ENCODE measurements around the gene NUBP1. TPM values are rescaled to one million over a fixed set of nuclear protein-coding genes. Genes with fewer than 3 reads are reported as not detected.

The NUBP1 gene
- total RNA-seq, 1 experiment from 2014 or later, result 34.3 TPM

- ChIA-PET POLR2A (ENCODE audit: unreplicated experiment) (no interaction called here), CTCF (no interaction called here)
- Histone ChIP-seq H3K4me2 (ENCODE audit: low read length) (no peak overlapping the region), H3K36me3 (ENCODE audit: low read depth, low read length) (no peaks in the 10 kb centered on the region), H3K27ac (ENCODE audit: low read length) (no peak overlapping the region), H3K9me2 (replicated peaks; ENCODE audit: low read length) (no peaks in the 10 kb centered on the region), H3K4me1 (ENCODE audit: insufficient read depth, low read length) (no peaks in the 10 kb centered on the region), H3K27me3 (ENCODE audit: low read length) (no peaks in the 10 kb centered on the region), H2AFZ (ENCODE audit: low read length) (no peak overlapping the region), H3K9ac (ENCODE audit: low read length) (no peak overlapping the region), H3F3A (ENCODE audit: low read length, unreplicated experiment) (no peaks in the 10 kb centered on the region), H4K20me1 (ENCODE audit: low read length) (no peaks in the 10 kb centered on the region), H3K9me3 (ENCODE audit: low read length) (no peaks in the 10 kb centered on the region), H3K79me2 (ENCODE audit: low read length) (no peaks in the 10 kb centered on the region), H3K4me3 (ENCODE audit: low read length) (no peak overlapping the region)
- BruUV-seq (replicated peaks), result no TSS peak
- DNase-seq (no peak), ATAC-seq (no peak)
- TF ChIP-seq EZH2phosphoT487 (IDR thresholded peaks at IDR 0.05; ENCODE audit: borderline replicate concordance, low read length) (no peak), CTCF (conservative IDR thresholded peaks at IDR 0.05; ENCODE audit: low read depth, low read length) (no peak), EZH2 (IDR thresholded peaks at IDR 0.05; ENCODE audit: low read length, unreplicated experiment) (no peak)
- intact Hi-C loops (cut with micrococcal nuclease), result no loop called here
These were observed 23.5 kb downstream of the NUBP1 start for GRCh38 chr16:10767127-10767526.

- Histone ChIP-seq H3F3A (ENCODE audit: low read length, unreplicated experiment) (no peaks in the 10 kb centered on the region), H3K27me3 (ENCODE audit: low read length) (no peaks in the 10 kb centered on the region), H4K20me1 (ENCODE audit: low read length) (no peaks in the 10 kb centered on the region), H2AFZ (ENCODE audit: low read length) (no peak overlapping the region), H3K27ac (ENCODE audit: low read length) (no peak overlapping the region), H3K4me2 (ENCODE audit: low read length) (no peak overlapping the region), H3K9ac (ENCODE audit: low read length) (no peak overlapping the region), H3K4me3 (ENCODE audit: low read length) (no peak overlapping the region), H3K36me3 (ENCODE audit: low read depth, low read length) (no peaks in the 10 kb centered on the region), H3K4me1 (ENCODE audit: insufficient read depth, low read length) (no peaks in the 10 kb centered on the region), H3K9me2 (replicated peaks; ENCODE audit: low read length) (no peaks in the 10 kb centered on the region), H3K9me3 (ENCODE audit: low read length) (no peaks in the 10 kb centered on the region), H3K79me2 (ENCODE audit: low read length) (no peaks in the 10 kb centered on the region)
- ChIA-PET POLR2A (ENCODE audit: unreplicated experiment) (no interaction called here), CTCF (no interaction called here)
- ATAC-seq (no peak), DNase-seq (no peak)
- intact Hi-C loops (cut with micrococcal nuclease), result no loop called here
- TF ChIP-seq EZH2phosphoT487 (IDR thresholded peaks at IDR 0.05; ENCODE audit: borderline replicate concordance, low read length) (no peak), EZH2 (IDR thresholded peaks at IDR 0.05; ENCODE audit: low read length, unreplicated experiment) (no peak), CTCF (conservative IDR thresholded peaks at IDR 0.05; ENCODE audit: low read depth, low read length) (no peak)
- BruUV-seq (replicated peaks), result no TSS peak
These were observed 25.7 kb downstream of the NUBP1 start for GRCh38 chr16:10769381-10769780.

- POLR2A ChIA-PET (ENCODE audit: unreplicated experiment), result no interaction called here
- Histone ChIP-seq H3K4me2 (ENCODE audit: low read length) (no peak overlapping the region), H3K27me3 (ENCODE audit: low read length) (no peaks in the 10 kb centered on the region), H3K9ac (ENCODE audit: low read length) (no peak overlapping the region), H3K36me3 (ENCODE audit: low read depth, low read length) (no peaks in the 10 kb centered on the region), H2AFZ (ENCODE audit: low read length) (no peak overlapping the region), H3K4me1 (ENCODE audit: insufficient read depth, low read length) (no peaks in the 10 kb centered on the region), H3K79me2 (ENCODE audit: low read length) (no peaks in the 10 kb centered on the region), H3K9me2 (replicated peaks; ENCODE audit: low read length) (no peaks in the 10 kb centered on the region), H4K20me1 (ENCODE audit: low read length) (no peaks in the 10 kb centered on the region), H3K9me3 (ENCODE audit: low read length) (no peaks in the 10 kb centered on the region), H3K27ac (ENCODE audit: low read length) (no peak overlapping the region), H3K4me3 (ENCODE audit: low read length) (no peak overlapping the region), H3F3A (ENCODE audit: low read length, unreplicated experiment) (no peaks in the 10 kb centered on the region)
- ATAC-seq, result no peak
- no peak for DNase-seq
- no peak for TF ChIP-seq EZH2 (IDR thresholded peaks at IDR 0.05; ENCODE audit: low read length, unreplicated experiment)
- no peak for TF ChIP-seq EZH2phosphoT487 (IDR thresholded peaks at IDR 0.05; ENCODE audit: borderline replicate concordance, low read length)
- TF ChIP-seq CTCF (conservative IDR thresholded peaks at IDR 0.05; ENCODE audit: low read depth, low read length), result no peak
- BruUV-seq (replicated peaks), result no TSS peak
- intact Hi-C loops (cut with micrococcal nuclease), result no loop called here
- CTCF ChIA-PET, result no interaction called here
These were observed 27.3 kb downstream of the NUBP1 start for GRCh38 chr16:10770907-10771306.

Data from PC-3 (cell line).